Hematopoietic multipotent progenitor cell (in vitro differentiated cells): ENCODE results near the gene POLH. TPM values are rescaled to one million over a fixed set of nuclear protein-coding genes. Genes with fewer than 3 reads are reported as not detected.

Experiments
- small RNA-seq: library from RNA; depleted of rRNA; stranded (forward); fragments of <200 nt; gene quantifications from one replicate; pipeline ENCODE3, GENCODE V24; 2012
- total RNA-seq: library from RNA; depleted of rRNA; stranded (reverse); fragments of >200 nt; gene quantifications from one replicate; pipeline ENCODE4 v1.2.3, GENCODE V29; 2012

The POLH gene
- total RNA-seq, 1 donor = 8.3 TPM

Small RNAs within 50 kb of the gene (small RNA-seq; reads per million reads assigned to genes)
- gene RF00426 = not detected

Other genes with a start within 250 kb of the POLH start
- 6.7 TPM for gene ZNF318, start 206.5 kb upstream of the POLH start, total RNA-seq
- 25.9 TPM for gene ABCC10, start 148.6 kb upstream of the POLH start, total RNA-seq
- 0.27 TPM for gene DLK2, start 120.6 kb upstream of the POLH start, total RNA-seq
- gene TJAP1, start 98.6 kb upstream of the POLH start, total RNA-seq = 29.9 TPM
- gene LRRC73, start 65.8 kb upstream of the POLH start, total RNA-seq = 0.27 TPM
- 158 TPM for gene YIPF3, start 59.3 kb upstream of the POLH start, total RNA-seq
- 17.5 TPM for gene POLR1C, start 59.1 kb upstream of the POLH start, total RNA-seq
- gene XPO5, start 147 bp upstream of the POLH start, total RNA-seq = 24.2 TPM
- gene GTPBP2, start 53.1 kb downstream of the POLH start, total RNA-seq = 64.1 TPM
- 33.1 TPM for gene MAD2L1BP, start 59.7 kb downstream of the POLH start, total RNA-seq
- 0.27 TPM for gene RSPH9, start 68.9 kb downstream of the POLH start, total RNA-seq
- gene MRPS18A, start 111.6 kb downstream of the POLH start, total RNA-seq = 60.9 TPM
- gene VEGFA, start 194.0 kb downstream of the POLH start, total RNA-seq = 37.2 TPM